Kidney epithelial cell (primary cell): Measurements from ENCODE around the gene THAP8. TPM values are rescaled to one million over a fixed set of nuclear protein-coding genes. Genes with fewer than 3 reads are reported as not detected.

ENCODE experiments used
- DNase-seq: peaks from one replicate; pipeline ENCODE4 v3.0.0-alpha.2; 2010; ENCODE audit warnings: low read depth
- H3K27me3 ChIP-seq: 2 replicates; pipeline ENCODE4 v1.6.0; 2011; ENCODE audit warnings: low read length; ENCODE audit not compliant: control insufficient read depth, insufficient read depth
- H3K36me3 ChIP-seq: 2 replicates; pipeline ENCODE4 v1.5.1; 2011; ENCODE audit warnings: low read length; ENCODE audit not compliant: control insufficient read depth, insufficient read depth
- H3K4me3 ChIP-seq: 2 replicates; pipeline ENCODE4 v1.5.1; 2011; ENCODE audit warnings: low read depth, mild to moderate bottlenecking, control low read depth, low read length
- CTCF ChIP-seq: IDR thresholded peaks from 2 replicates; pipeline ENCODE4 v1.5.1; 2011; ENCODE audit warnings: mild to moderate bottlenecking, moderate library complexity, low read length, control low read depth, inconsistent platforms; ENCODE audit not compliant: insufficient read depth, poor library complexity, severe bottlenecking
- total RNA-seq: library from RNA; depleted of rRNA; stranded (reverse); fragments of >200 nt; gene quantifications from 2 replicates; pipeline ENCODE4 v1.2.3, GENCODE V29; 2015

THAP8 gene
- total RNA-seq, 1 donor from 2014 or later, result 12.0 TPM

- Histone ChIP-seq H3K4me3 (no peak overlapping the region), H3K36me3 (no peaks in the 10 kb centered on the region), H3K27me3 (no peaks in the 10 kb centered on the region)
- no peak for DNase-seq
- no peak for TF ChIP-seq CTCF
These were observed 43.0 kb upstream of the THAP8 start for GRCh38 chr19:36097036-36097435.

GRCh38 chr19:36093687-36094086 lies 39.6 kb upstream of the THAP8 start:
- no peak for DNase-seq
- no peaks in the 10 kb centered on the region for H3K36me3 ChIP-seq
- TF ChIP-seq CTCF, result no peak
- H3K27me3 ChIP-seq, result no peaks in the 10 kb centered on the region
- no peak overlapping the region for H3K4me3 ChIP-seq

GRCh38 chr19:36093146-36093662 lies 39.1 kb upstream of the THAP8 start:
- no peak for TF ChIP-seq CTCF
- Histone ChIP-seq H3K27me3 (no peaks in the 10 kb centered on the region), H3K4me3 (no peak overlapping the region), H3K36me3 (no peaks in the 10 kb centered on the region)
- no peak for DNase-seq

- no peaks in the 10 kb centered on the region for H3K27me3 ChIP-seq
- no peak overlapping the region for H3K4me3 ChIP-seq
- H3K36me3 ChIP-seq, result no peaks in the 10 kb centered on the region
- TF ChIP-seq CTCF, result no peak
- DNase-seq, result no peak
These were observed 38.5 kb upstream of the THAP8 start for GRCh38 chr19:36092566-36092965.

- no peak for TF ChIP-seq CTCF
These were observed 37.0 kb upstream of the THAP8 start for GRCh38 chr19:36090910-36091695.

GRCh38 chr19:36089847-36090246 lies 35.8 kb upstream of the THAP8 start:
- no peaks in the 10 kb centered on the region for H3K36me3 ChIP-seq
- no peak for DNase-seq
- no peak for TF ChIP-seq CTCF
- H3K27me3 ChIP-seq, result no peaks in the 10 kb centered on the region
- no peak overlapping the region for H3K4me3 ChIP-seq

More at GRCh38 chr19:36090910-36091695, 37.0 kb upstream of the THAP8 start:
- Histone ChIP-seq H3K36me3 (no peaks in the 10 kb centered on the region), H3K27me3 (no peaks in the 10 kb centered on the region), H3K4me3 (no peak overlapping the region)
- DNase-seq, result no peak
